SK-N-SH treated with all-trans-retinoic acid at 6 μM for 48 hours (cell line): Measurements from ENCODE around the gene PLEKHA8.

Experiments
- ATAC-seq: fragments of 200-7000 bp; cut with Tn5 transposase; 3 replicates; pipeline ENCODE4 v1.9.1; 2020; ENCODE audit warnings: mild to moderate bottlenecking, moderate library complexity
- ARNTL ChIP-seq: fragments of 450-650 bp; formaldehyde crosslinking; IDR thresholded peaks from 2 replicates; pipeline ENCODE4 v1.5.0; 2020; ENCODE audit warnings: low read depth, mild to moderate bottlenecking, moderate library complexity, borderline replicate concordance
- BACH2 ChIP-seq: fragments of 250-450 bp; sonication (Bioruptor Pico); IDR thresholded peaks from 2 replicates; pipeline ENCODE4 v1.9.0; 2021; ENCODE audit warnings: mild to moderate bottlenecking, borderline replicate concordance
- CSDC2 ChIP-seq: fragments of 250-450 bp; sonication (Bioruptor Pico); IDR thresholded peaks from 2 replicates; pipeline ENCODE4 v1.5.0; 2020; ENCODE audit warnings: mild to moderate bottlenecking, moderate library complexity
- ESRRG ChIP-seq: fragments of 250-450 bp; sonication (Bioruptor Pico); IDR thresholded peaks from 2 replicates; pipeline ENCODE4 v1.6.1; 2021; ENCODE audit warnings: mild to moderate bottlenecking
- GLIS3 ChIP-seq: fragments of 250-450 bp; sonication (Bioruptor Pico); IDR thresholded peaks from 2 replicates; pipeline ENCODE4 v1.5.0; 2020; ENCODE audit warnings: mild to moderate bottlenecking, moderate library complexity
- ISL1 ChIP-seq: fragments of 250-450 bp; sonication (Bioruptor Pico); IDR thresholded peaks from 2 replicates; pipeline ENCODE4 v2.1.2; 2022; ENCODE audit warnings: mild to moderate bottlenecking, moderate library complexity
- OSR1 ChIP-seq: fragments of 250-450 bp; sonication (Bioruptor Pico); IDR thresholded peaks from 2 replicates; pipeline ENCODE4 v1.8.0; 2022; ENCODE audit warnings: moderate library complexity, mild to moderate bottlenecking, inconsistent platforms
- POU6F1 ChIP-seq: fragments of 250-450 bp; sonication (Bioruptor Pico); IDR thresholded peaks from 2 replicates; pipeline ENCODE4 v1.8.0; 2021; ENCODE audit warnings: low read depth, mild to moderate bottlenecking, moderate library complexity, borderline replicate concordance
- PPARA ChIP-seq: fragments of 250-450 bp; sonication (Bioruptor Pico); IDR thresholded peaks from 2 replicates; pipeline ENCODE4 v1.5.0; 2020; ENCODE audit warnings: mild to moderate bottlenecking, borderline replicate concordance
- RARB ChIP-seq: fragments of 250-450 bp; sonication (Bioruptor Pico); IDR thresholded peaks from 2 replicates; pipeline ENCODE4 v1.8.0; 2021; ENCODE audit warnings: mild to moderate bottlenecking, moderate library complexity
- SNAI2 ChIP-seq: fragments of 250-450 bp; sonication (Bioruptor Pico); IDR thresholded peaks from 2 replicates; pipeline ENCODE4 v1.5.0; 2020; ENCODE audit warnings: mild to moderate bottlenecking, moderate library complexity
- TCF4 ChIP-seq: fragments of 250-450 bp; sonication (Bioruptor Pico); IDR thresholded peaks from 2 replicates; pipeline ENCODE4 v1.8.0; 2021; ENCODE audit warnings: mild to moderate bottlenecking, moderate library complexity, borderline replicate concordance
- TOX ChIP-seq: fragments of 250-450 bp; sonication (Bioruptor Pico); IDR thresholded peaks from 2 replicates; pipeline ENCODE4 v1.8.0; 2021; ENCODE audit warnings: mild to moderate bottlenecking, moderate library complexity, borderline replicate concordance
- TSHZ2 ChIP-seq: fragments of 250-450 bp; sonication (Bioruptor Pico); IDR thresholded peaks from 2 replicates; pipeline ENCODE4 v1.5.0; 2020; ENCODE audit warnings: mild to moderate bottlenecking, moderate library complexity
- ZC3H10 ChIP-seq: fragments of 250-450 bp; sonication (Bioruptor Pico); IDR thresholded peaks from 2 replicates; pipeline ENCODE4 v1.5.1; 2021; ENCODE audit warnings: mild to moderate bottlenecking, moderate library complexity
- ZFP3 ChIP-seq: fragments of 250-450 bp; sonication (Bioruptor Pico); IDR thresholded peaks from 2 replicates; pipeline ENCODE4 v1.5.0; 2020; ENCODE audit warnings: mild to moderate bottlenecking, moderate library complexity
- ZFP30 ChIP-seq: fragments of 450-650 bp; formaldehyde crosslinking; IDR thresholded peaks from 2 replicates; pipeline ENCODE4 v1.5.0; 2022; ENCODE audit warnings: mild to moderate bottlenecking, moderate library complexity
- ZNF565 ChIP-seq: fragments of 450-650 bp; formaldehyde crosslinking; conservative IDR thresholded peaks from 2 replicates; pipeline ENCODE4 v1.5.0; 2020; ENCODE audit warnings: low read depth, mild to moderate bottlenecking, moderate library complexity
- ZNF8 ChIP-seq: fragments of 450-650 bp; formaldehyde crosslinking; IDR thresholded peaks from 2 replicates; pipeline ENCODE4 v1.5.0; 2020; ENCODE audit warnings: mild to moderate bottlenecking, moderate library complexity
- TF ChIP-seq, protein P1 (sequence below): fragments of 250-450 bp; sonication (Bioruptor Pico); IDR thresholded peaks from 2 replicates; pipeline ENCODE4 v1.5.1; 2020; ENCODE audit warnings: low read depth, mild to moderate bottlenecking, moderate library complexity
- TF ChIP-seq, protein P2 (sequence below): fragments of 250-450 bp; sonication (Bioruptor Pico); IDR thresholded peaks from 2 replicates; pipeline ENCODE4 v1.5.1; 2021; ENCODE audit warnings: mild to moderate bottlenecking, moderate library complexity
- TF ChIP-seq, protein P3 (sequence below): fragments of 250-450 bp; sonication (Bioruptor Pico); IDR thresholded peaks from 2 replicates; pipeline ENCODE4 v1.8.0; 2020; ENCODE audit warnings: mild to moderate bottlenecking, moderate library complexity, borderline replicate concordance

PLEKHA8 gene

DNA sequence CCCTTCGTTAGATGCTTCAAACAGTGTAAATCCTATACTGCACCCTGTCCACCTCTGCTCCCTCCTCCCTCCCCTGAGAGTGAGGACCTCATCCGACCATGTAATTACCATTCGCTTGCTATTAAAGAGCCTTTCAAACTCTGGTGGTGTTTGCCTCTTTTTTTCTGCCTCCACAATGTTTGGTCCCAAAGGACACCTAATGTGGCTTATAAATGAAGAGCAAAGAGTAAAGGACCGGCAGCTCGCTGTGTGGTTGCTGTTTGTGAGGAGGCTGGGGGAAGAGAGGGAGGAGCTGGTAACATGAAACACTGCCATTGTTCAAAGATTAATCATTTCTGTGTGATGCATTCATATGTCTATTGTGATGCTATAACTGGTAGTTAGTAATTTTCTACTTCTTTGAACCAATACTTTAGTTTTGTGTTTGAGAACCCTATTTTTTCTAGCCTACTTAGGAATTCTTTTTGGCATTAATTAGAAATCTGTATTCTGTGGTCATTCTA is 134.5 kb downstream of the PLEKHA8 start:
- no peak for TF ChIP-seq TSHZ2
- no peak for TF ChIP-seq POU6F1 (CRISPR knock-in tag)
- TF ChIP-seq, protein P1, sequence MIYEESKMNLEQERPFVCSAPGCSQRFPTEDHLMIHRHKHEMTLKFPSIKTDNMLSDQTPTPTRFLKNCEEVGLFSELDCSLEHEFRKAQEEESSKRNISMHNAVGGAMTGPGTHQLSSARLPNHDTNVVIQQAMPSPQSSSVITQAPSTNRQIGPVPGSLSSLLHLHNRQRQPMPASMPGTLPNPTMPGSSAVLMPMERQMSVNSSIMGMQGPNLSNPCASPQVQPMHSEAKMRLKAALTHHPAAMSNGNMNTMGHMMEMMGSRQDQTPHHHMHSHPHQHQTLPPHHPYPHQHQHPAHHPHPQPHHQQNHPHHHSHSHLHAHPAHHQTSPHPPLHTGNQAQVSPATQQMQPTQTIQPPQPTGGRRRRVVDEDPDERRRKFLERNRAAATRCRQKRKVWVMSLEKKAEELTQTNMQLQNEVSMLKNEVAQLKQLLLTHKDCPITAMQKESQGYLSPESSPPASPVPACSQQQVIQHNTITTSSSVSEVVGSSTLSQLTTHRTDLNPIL (CRISPR knock-in tag) = no peak
- TF ChIP-seq ZC3H10 (CRISPR knock-in tag) = no peak
- TF ChIP-seq, protein P2, sequence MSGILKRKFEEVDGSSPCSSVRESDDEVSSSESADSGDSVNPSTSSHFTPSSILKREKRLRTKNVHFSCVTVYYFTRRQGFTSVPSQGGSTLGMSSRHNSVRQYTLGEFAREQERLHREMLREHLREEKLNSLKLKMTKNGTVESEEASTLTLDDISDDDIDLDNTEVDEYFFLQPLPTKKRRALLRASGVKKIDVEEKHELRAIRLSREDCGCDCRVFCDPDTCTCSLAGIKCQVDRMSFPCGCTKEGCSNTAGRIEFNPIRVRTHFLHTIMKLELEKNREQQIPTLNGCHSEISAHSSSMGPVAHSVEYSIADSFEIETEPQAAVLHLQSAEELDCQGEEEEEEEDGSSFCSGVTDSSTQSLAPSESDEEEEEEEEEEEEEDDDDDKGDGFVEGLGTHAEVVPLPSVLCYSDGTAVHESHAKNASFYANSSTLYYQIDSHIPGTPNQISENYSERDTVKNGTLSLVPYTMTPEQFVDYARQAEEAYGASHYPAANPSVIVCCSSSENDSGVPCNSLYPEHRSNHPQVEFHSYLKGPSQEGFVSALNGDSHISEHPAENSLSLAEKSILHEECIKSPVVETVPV (CRISPR knock-in tag) = no peak
- TF ChIP-seq GLIS3 (CRISPR knock-in tag) = no peak
- no peak for TF ChIP-seq ISL1
- TF ChIP-seq BACH2 (CRISPR knock-in tag) = no peak
- no peak for TF ChIP-seq ZNF565 (CRISPR knock-in tag)
- no peak for TF ChIP-seq TCF4 (CRISPR knock-in tag)
- TF ChIP-seq ARNTL (CRISPR knock-in tag) = no peak
- no peak for TF ChIP-seq ZFP3 (CRISPR knock-in tag)
- TF ChIP-seq PPARA (CRISPR knock-in tag) = no peak
- TF ChIP-seq SNAI2 (CRISPR knock-in tag) = no peak
- TF ChIP-seq, protein P3, sequence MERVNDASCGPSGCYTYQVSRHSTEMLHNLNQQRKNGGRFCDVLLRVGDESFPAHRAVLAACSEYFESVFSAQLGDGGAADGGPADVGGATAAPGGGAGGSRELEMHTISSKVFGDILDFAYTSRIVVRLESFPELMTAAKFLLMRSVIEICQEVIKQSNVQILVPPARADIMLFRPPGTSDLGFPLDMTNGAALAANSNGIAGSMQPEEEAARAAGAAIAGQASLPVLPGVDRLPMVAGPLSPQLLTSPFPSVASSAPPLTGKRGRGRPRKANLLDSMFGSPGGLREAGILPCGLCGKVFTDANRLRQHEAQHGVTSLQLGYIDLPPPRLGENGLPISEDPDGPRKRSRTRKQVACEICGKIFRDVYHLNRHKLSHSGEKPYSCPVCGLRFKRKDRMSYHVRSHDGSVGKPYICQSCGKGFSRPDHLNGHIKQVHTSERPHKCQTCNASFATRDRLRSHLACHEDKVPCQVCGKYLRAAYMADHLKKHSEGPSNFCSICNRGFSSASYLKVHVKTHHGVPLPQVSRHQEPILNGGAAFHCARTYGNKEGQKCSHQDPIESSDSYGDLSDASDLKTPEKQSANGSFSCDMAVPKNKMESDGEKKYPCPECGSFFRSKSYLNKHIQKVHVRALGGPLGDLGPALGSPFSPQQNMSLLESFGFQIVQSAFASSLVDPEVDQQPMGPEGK (CRISPR knock-in tag) = no peak
- no peak for TF ChIP-seq TOX (CRISPR knock-in tag)
- TF ChIP-seq ZFP30 = no peak
- peak; percentile 89 for ATAC-seq

DNA sequence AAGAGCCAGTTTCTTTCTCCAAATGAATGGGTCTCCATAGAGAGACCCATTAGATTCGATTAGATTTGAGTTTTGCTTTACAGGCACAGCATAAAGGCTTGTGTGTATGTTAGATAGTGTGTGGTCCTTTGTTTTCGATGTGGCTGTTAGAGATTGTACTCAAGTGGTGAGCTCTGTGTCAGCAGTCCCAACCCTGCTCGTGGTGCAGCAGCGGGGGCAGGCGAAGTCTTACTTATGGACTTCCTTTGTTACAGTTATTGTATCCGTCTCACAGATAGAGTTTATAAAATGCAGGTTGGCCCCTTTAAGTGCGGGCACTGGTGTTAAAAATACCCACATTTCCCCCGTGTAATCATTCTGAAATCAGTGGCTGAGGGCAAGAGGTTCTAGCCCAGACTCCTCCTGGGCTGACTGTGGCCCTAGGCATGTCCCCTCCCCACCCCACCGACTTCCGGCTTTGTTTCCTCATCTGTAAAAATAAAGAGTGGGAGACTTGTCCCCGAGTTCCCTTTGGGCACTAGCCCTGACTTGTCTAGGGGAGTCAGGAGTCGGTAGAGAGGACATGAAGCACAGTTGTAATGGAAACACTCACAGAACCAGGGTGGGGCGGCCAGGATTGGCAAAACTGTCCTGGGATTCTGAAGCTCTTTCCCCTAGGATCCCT is 135.2 kb downstream of the PLEKHA8 start:
- TF ChIP-seq POU6F1 (CRISPR knock-in tag) (no peak), ISL1 (no peak), ZNF8 (CRISPR knock-in tag) (no peak), ZNF565 (CRISPR knock-in tag) (no peak), RARB (CRISPR knock-in tag) (no peak), TSHZ2 (no peak), CSDC2 (CRISPR knock-in tag) (no peak), OSR1 (CRISPR knock-in tag) (no peak), TCF4 (CRISPR knock-in tag) (no peak), ESRRG (CRISPR knock-in tag) (no peak), PPARA (CRISPR knock-in tag) (no peak), GLIS3 (CRISPR knock-in tag) (no peak), TOX (CRISPR knock-in tag) (no peak), SNAI2 (CRISPR knock-in tag) (no peak), ZFP3 (CRISPR knock-in tag) (no peak)
- TF ChIP-seq, protein P2 (CRISPR knock-in tag) = no peak
- peak; percentile 5; the same call in 1 of the 3 replicates for ATAC-seq
